GM18508 (cell line): ENCODE data around the gene KIAA0232.

Source experiments
- ATAC-seq: cut with Tn5 transposase; IDR thresholded peaks from one replicate; pipeline ENCODE4 v1.9.1; 2021; ENCODE audit warnings: moderate number of reproducible peaks; ENCODE audit not compliant: insufficient read depth, unreplicated experiment

KIAA0232 gene

GRCh38 chr4:6782147-6782845 lies at the start of gene KIAA0232:
Gene KIAA0232, plus strand, starts transcription at chr4:6782727. Its CDS starts 41,727 bp downstream, at chr4:6824454.
- ATAC-seq: peak; percentile 40

GRCh38 chr4:6733358-6734164 lies 49.0 kb upstream of the KIAA0232 start:
- ATAC-seq: no peak

GRCh38 chr4:6734165-6734786 lies 48.3 kb upstream of the KIAA0232 start:
- ATAC-seq: no peak

- no peak for ATAC-seq
These were observed 42.6 kb upstream of the KIAA0232 start for GRCh38 chr4:6739920-6740319.

- ATAC-seq: no peak
These were observed 42.2 kb upstream of the KIAA0232 start for GRCh38 chr4:6740347-6740746.

- no peak for ATAC-seq
These were observed 40.0 kb upstream of the KIAA0232 start for GRCh38 chr4:6742507-6742906.

GRCh38 chr4:6742989-6743388 lies 39.5 kb upstream of the KIAA0232 start:
- no peak for ATAC-seq

- ATAC-seq: no peak
These were observed 35.7 kb upstream of the KIAA0232 start for GRCh38 chr4:6746721-6747293.

- ATAC-seq: no peak
These were observed 35.1 kb upstream of the KIAA0232 start for GRCh38 chr4:6747294-6748051.

- no peak for ATAC-seq
These were observed 34.2 kb upstream of the KIAA0232 start for GRCh38 chr4:6748286-6748685.

- ATAC-seq: no peak
These were observed 33.0 kb upstream of the KIAA0232 start for GRCh38 chr4:6749340-6750171.

GRCh38 chr4:6750286-6751221 lies 32.0 kb upstream of the KIAA0232 start:
- ATAC-seq: no peak

- no peak for ATAC-seq
These were observed 30.7 kb upstream of the KIAA0232 start for GRCh38 chr4:6751611-6752485.

GRCh38 chr4:6752486-6752829 lies 30.1 kb upstream of the KIAA0232 start:
- no peak for ATAC-seq

- no peak for ATAC-seq
These were observed 29.4 kb upstream of the KIAA0232 start for GRCh38 chr4:6753103-6753560.

- no peak for ATAC-seq
These were observed 28.6 kb upstream of the KIAA0232 start for GRCh38 chr4:6753891-6754290.

- no peak for ATAC-seq
These were observed 27.9 kb upstream of the KIAA0232 start for GRCh38 chr4:6754481-6755087.
